Measurements from ENCODE around the gene CNOT2. TPM values are rescaled to one million over a fixed set of nuclear protein-coding genes. Genes with fewer than 3 reads are reported as not detected.

Gene CNOT2
- total RNA-seq, 1 donor from 2014 or later: 74.4 TPM

- H3K27me3 Mint-ChIP-seq: no peaks in the 10 kb centered on the region
- H3K4me3 Mint-ChIP-seq: no peak overlapping the region
- H3K27ac Mint-ChIP-seq: no peak overlapping the region
- no peak for DNase-seq
- intact Hi-C loops (cut with micrococcal nuclease): no loop called here
- no peaks in the 10 kb centered on the region for H3K9me3 Mint-ChIP-seq
- peaks cover 30% of the 10 kb centered on the region for H3K4me1 Mint-ChIP-seq
- H3K36me3 Mint-ChIP-seq (ENCODE audit: low read depth): peaks cover 14% of the 10 kb centered on the region
These were observed 15.6 kb downstream of the CNOT2 start for GRCh38 chr12:70258605-70259403.

- Mint-ChIP-seq H3K36me3 (ENCODE audit: low read depth) (peaks cover 12% of the 10 kb centered on the region), H3K9me3 (no peaks in the 10 kb centered on the region), H3K27me3 (no peaks in the 10 kb centered on the region), H3K27ac (no peak overlapping the region), H3K4me3 (no peak overlapping the region), H3K4me1 (peaks cover 36% of the 10 kb centered on the region)
- intact Hi-C loops (cut with micrococcal nuclease): no loop called here
- DNase-seq: no peak
These were observed 17.4 kb downstream of the CNOT2 start for GRCh38 chr12:70260646-70261045.

- Mint-ChIP-seq H3K4me1 (peaks cover 33% of the 10 kb centered on the region), H3K27me3 (no peaks in the 10 kb centered on the region), H3K9me3 (no peaks in the 10 kb centered on the region), H3K27ac (no peak overlapping the region), H3K36me3 (ENCODE audit: low read depth) (peaks cover 16% of the 10 kb centered on the region), H3K4me3 (no peak overlapping the region)
- no peak for DNase-seq
- intact Hi-C loops (cut with micrococcal nuclease): no loop called here
These were observed 21.0 kb downstream of the CNOT2 start for GRCh38 chr12:70264067-70264867.

GRCh38 chr12:70265132-70265531, 21.9 kb downstream of the CNOT2 start:
- no peak for DNase-seq
- Mint-ChIP-seq H3K9me3 (no peaks in the 10 kb centered on the region), H3K36me3 (ENCODE audit: low read depth) (peaks cover 16% of the 10 kb centered on the region), H3K4me3 (no peak overlapping the region), H3K27me3 (no peaks in the 10 kb centered on the region), H3K27ac (no peak overlapping the region), H3K4me1 (peaks cover 28% of the 10 kb centered on the region)
- intact Hi-C loops (cut with micrococcal nuclease): no loop called here

GRCh38 chr12:70267550-70267949, 24.3 kb downstream of the CNOT2 start:
- no peaks in the 10 kb centered on the region for H3K9me3 Mint-ChIP-seq
- H3K36me3 Mint-ChIP-seq (ENCODE audit: low read depth): peaks cover 13% of the 10 kb centered on the region
- H3K4me3 Mint-ChIP-seq: no peak overlapping the region
- H3K27me3 Mint-ChIP-seq: no peaks in the 10 kb centered on the region
- peaks cover 26% of the 10 kb centered on the region for H3K4me1 Mint-ChIP-seq
- peak overlapping the region; percentile 0 for H3K27ac Mint-ChIP-seq
- no peak for DNase-seq
- intact Hi-C loops (cut with micrococcal nuclease): no loop called here

- DNase-seq: no peak
- no peak overlapping the region for H3K27ac Mint-ChIP-seq
- no peaks in the 10 kb centered on the region for H3K27me3 Mint-ChIP-seq
- peaks cover 13% of the 10 kb centered on the region for H3K36me3 Mint-ChIP-seq (ENCODE audit: low read depth)
- no peaks in the 10 kb centered on the region for H3K9me3 Mint-ChIP-seq
- intact Hi-C loops (cut with micrococcal nuclease): no loop called here
- no peak overlapping the region for H3K4me3 Mint-ChIP-seq
- H3K4me1 Mint-ChIP-seq: peaks cover 22% of the 10 kb centered on the region
These were observed 25.7 kb downstream of the CNOT2 start for GRCh38 chr12:70268972-70269371.

GRCh38 chr12:70270108-70270507, 26.9 kb downstream of the CNOT2 start:
- no peak for DNase-seq
- H3K27ac Mint-ChIP-seq: no peak overlapping the region
- H3K27me3 Mint-ChIP-seq: no peaks in the 10 kb centered on the region
- peaks cover 18% of the 10 kb centered on the region for H3K36me3 Mint-ChIP-seq (ENCODE audit: low read depth)
- H3K4me1 Mint-ChIP-seq: peaks cover 18% of the 10 kb centered on the region
- H3K4me3 Mint-ChIP-seq: no peak overlapping the region
- intact Hi-C loops (cut with micrococcal nuclease): no loop called here
- no peaks in the 10 kb centered on the region for H3K9me3 Mint-ChIP-seq

GRCh38 chr12:70271025-70271424, 27.8 kb downstream of the CNOT2 start:
- Mint-ChIP-seq H3K36me3 (ENCODE audit: low read depth) (peaks cover 18% of the 10 kb centered on the region), H3K9me3 (no peaks in the 10 kb centered on the region), H3K27me3 (no peaks in the 10 kb centered on the region), H3K4me1 (peaks cover 16% of the 10 kb centered on the region), H3K27ac (no peak overlapping the region), H3K4me3 (no peak overlapping the region)
- no peak for DNase-seq
- intact Hi-C loops (cut with micrococcal nuclease): no loop called here

GRCh38 chr12:70272510-70272909, 29.3 kb downstream of the CNOT2 start:
- Mint-ChIP-seq H3K27ac (no peak overlapping the region), H3K4me1 (peaks cover 13% of the 10 kb centered on the region), H3K36me3 (ENCODE audit: low read depth) (peaks cover 16% of the 10 kb centered on the region), H3K9me3 (no peaks in the 10 kb centered on the region), H3K27me3 (no peaks in the 10 kb centered on the region), H3K4me3 (no peak overlapping the region)
- intact Hi-C loops (cut with micrococcal nuclease): no loop called here
- no peak for DNase-seq

GRCh38 chr12:70275045-70275444, 31.8 kb downstream of the CNOT2 start:
- H3K27ac Mint-ChIP-seq: no peak overlapping the region
- H3K4me1 Mint-ChIP-seq: peaks cover 22% of the 10 kb centered on the region
- no peaks in the 10 kb centered on the region for H3K9me3 Mint-ChIP-seq
- H3K27me3 Mint-ChIP-seq: no peaks in the 10 kb centered on the region
- intact Hi-C loops (cut with micrococcal nuclease): no loop called here
- no peak for DNase-seq
- no peak overlapping the region for H3K4me3 Mint-ChIP-seq
- peaks cover 24% of the 10 kb centered on the region for H3K36me3 Mint-ChIP-seq (ENCODE audit: low read depth)

- H3K36me3 Mint-ChIP-seq (ENCODE audit: low read depth): peaks cover 26% of the 10 kb centered on the region
- intact Hi-C loops (cut with micrococcal nuclease): no loop called here
- peaks cover 20% of the 10 kb centered on the region for H3K4me1 Mint-ChIP-seq
- H3K4me3 Mint-ChIP-seq: no peak overlapping the region
- no peaks in the 10 kb centered on the region for H3K9me3 Mint-ChIP-seq
- H3K27me3 Mint-ChIP-seq: no peaks in the 10 kb centered on the region
- DNase-seq: no peak
- no peak overlapping the region for H3K27ac Mint-ChIP-seq
These were observed 34.7 kb downstream of the CNOT2 start for GRCh38 chr12:70277973-70278372.

GRCh38 chr12:70278945-70279344, 35.7 kb downstream of the CNOT2 start:
- no peaks in the 10 kb centered on the region for H3K9me3 Mint-ChIP-seq

GRCh38 chr12:70283232-70283631, 40.0 kb downstream of the CNOT2 start:
- no peak overlapping the region for H3K4me3 Mint-ChIP-seq
- peaks cover 12% of the 10 kb centered on the region for H3K4me1 Mint-ChIP-seq
- peaks cover 30% of the 10 kb centered on the region for H3K36me3 Mint-ChIP-seq (ENCODE audit: low read depth)
- no peaks in the 10 kb centered on the region for H3K9me3 Mint-ChIP-seq
- intact Hi-C loops (cut with micrococcal nuclease): no loop called here
- no peak for DNase-seq
- no peak overlapping the region for H3K27ac Mint-ChIP-seq
- H3K27me3 Mint-ChIP-seq: no peaks in the 10 kb centered on the region

More at GRCh38 chr12:70278945-70279344, 35.7 kb downstream of the CNOT2 start:
- Mint-ChIP-seq H3K4me3 (no peak overlapping the region), H3K27me3 (no peaks in the 10 kb centered on the region), H3K27ac (no peak overlapping the region), H3K36me3 (ENCODE audit: low read depth) (peaks cover 26% of the 10 kb centered on the region), H3K4me1 (peaks cover 19% of the 10 kb centered on the region)
- intact Hi-C loops (cut with micrococcal nuclease): no loop called here
- no peak for DNase-seq

GRCh38 chr12:70288817-70289216, 45.6 kb downstream of the CNOT2 start:
- Mint-ChIP-seq H3K4me3 (no peak overlapping the region), H3K4me1 (peaks cover 14% of the 10 kb centered on the region), H3K36me3 (ENCODE audit: low read depth) (peaks cover 38% of the 10 kb centered on the region), H3K27ac (no peak overlapping the region), H3K9me3 (no peaks in the 10 kb centered on the region), H3K27me3 (no peaks in the 10 kb centered on the region)
- no peak for DNase-seq
- intact Hi-C loops (cut with micrococcal nuclease): no loop called here

All from activated CD4-positive, alpha-beta T cell treated with anti-CD3 and anti-CD28 coated beads, Interleukin-2, amount 10 ng/mL, durations not matched to agents 24 days and 14 days (primary cell).